GM12878 (cell line): ENCODE data around the gene GRM7. TPM values are rescaled to one million over a fixed set of nuclear protein-coding genes. Genes with fewer than 3 reads are reported as not detected.

ENCODE experiments used
- ATAC-seq: fragments of 200-7000 bp; cut with Tn5 transposase; 3 replicates; pipeline ENCODE4 v1.9.1; 2020; ENCODE audit warnings: mild to moderate bottlenecking, moderate library complexity
- BruUV-seq: library from RNA; stranded (reverse); fragments of 400-500 nt; replicated peaks from 2 replicates; lab custom pipeline; 2021; lab: Mats Ljungman, UMichigan
- CTCF ChIA-PET: fragments of 300-600 bp; sonication (Branson Sonifier 250); formaldehyde crosslinking; extraction: SDS; loops from one replicate; lab custom pipeline; 2021; ENCODE audit warnings: inconsistent platforms; lab: Yijun Ruan, JAX
- POLR2A ChIA-PET: fragments of 350-600 bp; formaldehyde crosslinking; extraction: SDS; loops from one replicate; lab custom pipeline; 2021; ENCODE audit warnings: inconsistent platforms; lab: Charles Lee
- RAD21 ChIA-PET: fragments of 300-600 bp; sonication (Branson Sonifier 250); formaldehyde crosslinking; loops from one replicate; lab custom pipeline; 2023; ENCODE audit warnings: antibody characterized with exemption; ENCODE audit not compliant: unreplicated experiment; lab: Charles Lee
- SMC1A ChIA-PET: fragments of 300-600 bp; sonication (Branson Sonifier 250); formaldehyde crosslinking; loops from one replicate; lab custom pipeline; 2023; ENCODE audit not compliant: unreplicated experiment, uncharacterized antibody; lab: Charles Lee
- DNase-seq: peaks from one replicate; pipeline ENCODE4 v3.0.0-alpha.2; 2011; ENCODE audit warnings: low read depth, low spot score
- FAIRE-seq: peaks from 3 replicates; lab custom pipeline; 2011; peaks lifted over from hg19 to GRCh38; lab: Jason Lieb, UNC
- H2AFZ ChIP-seq: 2 replicates; pipeline ENCODE4 v1.6.0; 2011; ENCODE audit warnings: low read depth, low read length, control low read depth; ENCODE audit not compliant: control insufficient read depth
- H3K27ac ChIP-seq: 2 replicates; pipeline ENCODE4 v1.5.1; 2011; ENCODE audit warnings: control low read depth; ENCODE audit not compliant: control insufficient read depth, insufficient read depth
- H3K27me3 ChIP-seq, 2 experiments: replicated peaks in 1 of 2; 2 replicates each; pipeline versions ENCODE4 v1.6.0 to v1.6.1; 2011; ENCODE audit warnings: low read length in 1 of 2; ENCODE audit not compliant: control insufficient read depth in 2 of 2, insufficient read depth in 2 of 2
- H3K36me3 ChIP-seq, 2 experiments: 2 replicates each; pipeline ENCODE4 v1.5.1; 2011; ENCODE audit warnings: low read length in 1 of 2; ENCODE audit not compliant: control insufficient read depth in 2 of 2, insufficient read depth in 2 of 2
- H3K4me1 ChIP-seq: 2 replicates; pipeline ENCODE4 v1.6.1; 2011; ENCODE audit warnings: mild to moderate bottlenecking, low read length, moderate library complexity, mixed read lengths; ENCODE audit not compliant: control insufficient read depth, insufficient read depth
- H3K4me2 ChIP-seq: 2 replicates; pipeline ENCODE4 v1.6.0; 2011; ENCODE audit warnings: control low read depth; ENCODE audit not compliant: control insufficient read depth, insufficient read depth
- H3K4me3 ChIP-seq: fragments of 200-600 bp; sonication (generic); 2 replicates; pipeline ENCODE4 v1.5.1; 2016
- H3K79me2 ChIP-seq: 2 replicates; pipeline ENCODE4 v1.6.0; 2011; ENCODE audit warnings: low read length; ENCODE audit not compliant: control insufficient read depth, insufficient read depth
- H3K9ac ChIP-seq: 2 replicates; pipeline ENCODE4 v1.8.0; 2011; ENCODE audit warnings: low read length, control low read depth, mixed read lengths; ENCODE audit not compliant: control insufficient read depth, insufficient read depth
- H3K9me3 ChIP-seq: replicated peaks from 3 replicates; pipeline ENCODE4 v1.5.1; 2011; ENCODE audit warnings: mild to moderate bottlenecking, low read length; ENCODE audit not compliant: control insufficient read depth, insufficient read depth
- H4K20me1 ChIP-seq: 2 replicates; pipeline ENCODE4 v1.6.0; 2011; ENCODE audit not compliant: control insufficient read depth, insufficient read depth
- BACH1 ChIP-seq: fragments of 450-650 bp; IDR thresholded peaks from 2 replicates; pipeline ENCODE4 v1.6.1; 2017; ENCODE audit warnings: mild to moderate bottlenecking, borderline replicate concordance
- CBFB ChIP-seq: IDR thresholded peaks from 2 replicates; pipeline ENCODE4 v1.6.1; 2016; ENCODE audit warnings: antibody characterized with exemption, low read depth
- CREB1 ChIP-seq: IDR thresholded peaks from 2 replicates; pipeline ENCODE4 v1.6.1; 2012; ENCODE audit warnings: low read depth, mild to moderate bottlenecking, inconsistent platforms
- NR2C1 ChIP-seq: fragments of 450-650 bp; IDR thresholded peaks from 2 replicates; pipeline ENCODE4 v1.6.1; 2017; ENCODE audit warnings: antibody characterized with exemption, mild to moderate bottlenecking, moderate library complexity
- NRF1 ChIP-seq: conservative IDR thresholded peaks from 2 replicates; pipeline ENCODE4 v1.6.1; 2011; ENCODE audit warnings: mild to moderate bottlenecking, low read depth, low read length, improper control_type of control experiment
- PAX8 ChIP-seq: fragments of 450-650 bp; IDR thresholded peaks from 2 replicates; pipeline ENCODE4 v1.6.1; 2017; ENCODE audit warnings: mild to moderate bottlenecking, moderate library complexity
- RAD21 ChIP-seq: IDR thresholded peaks from 2 replicates; pipeline ENCODE4 v1.6.1; 2011; ENCODE audit warnings: mild to moderate bottlenecking, low read depth, low read length, moderate library complexity; ENCODE audit not compliant: insufficient read depth
- ZNF207 ChIP-seq: fragments of 450-650 bp; IDR thresholded peaks from 2 replicates; pipeline ENCODE4 v1.6.1; 2014; ENCODE audit warnings: antibody characterized with exemption, mild to moderate bottlenecking, borderline replicate concordance
- WGBS: methylation state at CpG from one replicate; pipeline ENCODE4 v1.1.6; 2016; ENCODE audit warnings: low lambda C conversion rate; ENCODE audit not compliant: insufficient replicate concordance, insufficient coverage; ENCODE audit errors: missing lambda C conversion rate; 5-methylcytosine and 5-hydroxymethylcytosine counted together
- in situ Hi-C: fragments of 300-500 bp; cut with MboI; formaldehyde crosslinking; loops from 9 replicates; pipeline ENCODE4 v1.14.3; 2018; ENCODE audit warnings: mixed read lengths
- intact Hi-C: fragments of 100-400 bp; cut with micrococcal nuclease; formaldehyde crosslinking; loops from one replicate; pipeline ENCODE4 v1.14.2; 2022; ENCODE audit not compliant: unreplicated experiment
- polyA plus RNA-seq, 11 experiments: library from polyadenylated mRNA; depleted of rRNA in 4 of 11; unstranded in 6 of 11; stranded (reverse) in 5 of 11; fragments of >200 nt; fragmentation: Nextera tagmentation in 4 of 11; fragmentation: Illumina TruSeq in 1 of 11; extraction: Ambion mirVana in 4 of 11; extraction: Trizol in 1 of 11; gene quantifications; 1 replicate in 1 of 11; 2 replicates in 10 of 11; pipeline versions ENCODE4 v1.2.1 to v1.2.3, GENCODE V29; 2011 to 2016; ENCODE audit warnings: inconsistent platforms in 2 of 11, missing spikeins in 2 of 11, low read depth in 1 of 11
- total RNA-seq, 4 experiments: library from RNA; depleted of rRNA in 3 of 4; stranded (reverse); fragments of >200 nt in 3 of 4; fragmentation: Illumina TruSeq in 1 of 4; extraction: Trizol in 1 of 4; gene quantifications; 2 replicates each; pipeline versions ENCODE4 v1.2.1 to v1.2.3, GENCODE V29; 2013 to 2021
- TF ChIP-seq, protein P1 (sequence below): fragments of 450-650 bp; IDR thresholded peaks from 2 replicates; pipeline ENCODE4 v1.6.1; 2017; ENCODE audit warnings: mild to moderate bottlenecking
- TF ChIP-seq, protein P2 (sequence below): IDR thresholded peaks from 2 replicates; pipeline ENCODE4 v1.6.1; 2011; ENCODE audit warnings: borderline replicate concordance, low read depth, mild to moderate bottlenecking, moderate library complexity, low read length; ENCODE audit not compliant: insufficient read depth, poor library complexity, severe bottlenecking
- TF ChIP-seq, protein P3 (sequence below): fragments of 450-650 bp; IDR thresholded peaks from 2 replicates; pipeline ENCODE4 v1.6.1; 2018; ENCODE audit warnings: mild to moderate bottlenecking, low read depth, moderate library complexity; ENCODE audit not compliant: partially characterized antibody

GRM7 gene
- total and polyA plus RNA-seq, 10 of the 15 experiments (the other 5 are each of a cell fraction or from before 2014, with no cell fraction given): not detected

DNA sequence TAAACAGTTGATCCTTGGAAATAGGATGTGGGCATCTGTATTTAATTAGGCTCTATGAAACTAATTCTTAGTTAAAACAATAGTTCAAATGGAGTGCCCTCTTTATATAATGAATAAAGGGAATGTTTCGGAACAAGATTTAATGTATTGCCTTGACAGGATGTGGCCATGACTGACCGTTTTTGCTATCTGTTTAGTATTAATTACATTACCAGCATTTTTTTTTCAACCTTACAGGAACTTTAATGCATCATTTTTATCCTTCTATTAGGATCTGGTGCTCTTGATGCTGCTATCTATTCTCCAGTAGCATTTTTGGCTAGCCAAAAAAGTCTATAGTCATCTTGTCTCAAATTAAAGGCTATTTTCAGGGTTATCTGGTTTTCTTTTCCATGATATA is 340.9 kb downstream of the GRM7 start:
- ChIA-PET RAD21 (no interaction called here), POLR2A (no interaction called here), CTCF (no interaction called here), SMC1A (interaction anchor here (1.1 kb wide), 1 partner anchor 10 kb away, joined by 3 read pairs; no protein-coding TSS in a partner anchor)
- WGBS: 54% methylated on average over 2 of the region's 2 CpGs
- no peaks in the 10 kb centered on the region for H4K20me1 ChIP-seq
- no peaks in the 10 kb centered on the region for H3K79me2 ChIP-seq
- H3K4me2 ChIP-seq: no peak overlapping the region
- DNase-seq (no peak), FAIRE-seq (no peak), ATAC-seq (no peak)
- H3K9ac ChIP-seq: no peak overlapping the region
- TF ChIP-seq, protein P1, sequence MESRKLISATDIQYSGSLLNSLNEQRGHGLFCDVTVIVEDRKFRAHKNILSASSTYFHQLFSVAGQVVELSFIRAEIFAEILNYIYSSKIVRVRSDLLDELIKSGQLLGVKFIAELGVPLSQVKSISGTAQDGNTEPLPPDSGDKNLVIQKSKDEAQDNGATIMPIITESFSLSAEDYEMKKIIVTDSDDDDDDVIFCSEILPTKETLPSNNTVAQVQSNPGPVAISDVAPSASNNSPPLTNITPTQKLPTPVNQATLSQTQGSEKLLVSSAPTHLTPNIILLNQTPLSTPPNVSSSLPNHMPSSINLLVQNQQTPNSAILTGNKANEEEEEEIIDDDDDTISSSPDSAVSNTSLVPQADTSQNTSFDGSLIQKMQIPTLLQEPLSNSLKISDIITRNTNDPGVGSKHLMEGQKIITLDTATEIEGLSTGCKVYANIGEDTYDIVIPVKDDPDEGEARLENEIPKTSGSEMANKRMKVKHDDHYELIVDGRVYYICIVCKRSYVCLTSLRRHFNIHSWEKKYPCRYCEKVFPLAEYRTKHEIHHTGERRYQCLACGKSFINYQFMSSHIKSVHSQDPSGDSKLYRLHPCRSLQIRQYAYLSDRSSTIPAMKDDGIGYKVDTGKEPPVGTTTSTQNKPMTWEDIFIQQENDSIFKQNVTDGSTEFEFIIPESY: no peak
- TF ChIP-seq NRF1: no peak
- no peak for TF ChIP-seq BACH1
- TF ChIP-seq, protein P2, sequence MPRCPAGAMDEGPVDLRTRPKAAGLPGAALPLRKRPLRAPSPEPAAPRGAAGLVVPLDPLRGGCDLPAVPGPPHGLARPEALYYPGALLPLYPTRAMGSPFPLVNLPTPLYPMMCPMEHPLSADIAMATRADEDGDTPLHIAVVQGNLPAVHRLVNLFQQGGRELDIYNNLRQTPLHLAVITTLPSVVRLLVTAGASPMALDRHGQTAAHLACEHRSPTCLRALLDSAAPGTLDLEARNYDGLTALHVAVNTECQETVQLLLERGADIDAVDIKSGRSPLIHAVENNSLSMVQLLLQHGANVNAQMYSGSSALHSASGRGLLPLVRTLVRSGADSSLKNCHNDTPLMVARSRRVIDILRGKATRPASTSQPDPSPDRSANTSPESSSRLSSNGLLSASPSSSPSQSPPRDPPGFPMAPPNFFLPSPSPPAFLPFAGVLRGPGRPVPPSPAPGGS: no peak
- TF ChIP-seq CBFB: no peak
- TF ChIP-seq PAX8: no peak
- TF ChIP-seq RAD21: no peak
- TF ChIP-seq CREB1: no peak
- TF ChIP-seq, protein P3, sequence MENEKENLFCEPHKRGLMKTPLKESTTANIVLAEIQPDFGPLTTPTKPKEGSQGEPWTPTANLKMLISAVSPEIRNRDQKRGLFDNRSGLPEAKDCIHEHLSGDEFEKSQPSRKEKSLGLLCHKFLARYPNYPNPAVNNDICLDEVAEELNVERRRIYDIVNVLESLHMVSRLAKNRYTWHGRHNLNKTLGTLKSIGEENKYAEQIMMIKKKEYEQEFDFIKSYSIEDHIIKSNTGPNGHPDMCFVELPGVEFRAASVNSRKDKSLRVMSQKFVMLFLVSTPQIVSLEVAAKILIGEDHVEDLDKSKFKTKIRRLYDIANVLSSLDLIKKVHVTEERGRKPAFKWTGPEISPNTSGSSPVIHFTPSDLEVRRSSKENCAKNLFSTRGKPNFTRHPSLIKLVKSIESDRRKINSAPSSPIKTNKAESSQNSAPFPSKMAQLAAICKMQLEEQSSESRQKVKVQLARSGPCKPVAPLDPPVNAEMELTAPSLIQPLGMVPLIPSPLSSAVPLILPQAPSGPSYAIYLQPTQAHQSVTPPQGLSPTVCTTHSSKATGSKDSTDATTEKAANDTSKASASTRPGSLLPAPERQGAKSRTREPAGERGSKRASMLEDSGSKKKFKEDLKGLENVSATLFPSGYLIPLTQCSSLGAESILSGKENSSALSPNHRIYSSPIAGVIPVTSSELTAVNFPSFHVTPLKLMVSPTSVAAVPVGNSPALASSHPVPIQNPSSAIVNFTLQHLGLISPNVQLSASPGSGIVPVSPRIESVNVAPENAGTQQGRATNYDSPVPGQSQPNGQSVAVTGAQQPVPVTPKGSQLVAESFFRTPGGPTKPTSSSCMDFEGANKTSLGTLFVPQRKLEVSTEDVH: no peak
- TF ChIP-seq NR2C1: no peak
- no peak for TF ChIP-seq ZNF207
- no peak overlapping the region for H2AFZ ChIP-seq
- H3K9me3 ChIP-seq: no peaks in the 10 kb centered on the region; the same call in 2 of the 3 replicates
- intact Hi-C loops: no loop called here
- no peaks in the 10 kb centered on the region for H3K4me1 ChIP-seq
- no TSS peak for BruUV-seq
- in situ Hi-C loops: no loop called here
- no peaks in the 10 kb centered on the region; a peak in 1 of 4 replicates for H3K36me3 ChIP-seq
- H3K27ac ChIP-seq: no peak overlapping the region
- no peak overlapping the region for H3K4me3 ChIP-seq
- no peaks in the 10 kb centered on the region for H3K27me3 ChIP-seq
